SKM-1 (cell line): ENCODE data around the gene PON1.

ENCODE experiments used
- DNase-seq: peaks from one replicate; lab custom pipeline; 2025; ENCODE audit not compliant: unreplicated experiment; lab: John Stamatoyannopoulos, UW

Gene PON1

DNA sequence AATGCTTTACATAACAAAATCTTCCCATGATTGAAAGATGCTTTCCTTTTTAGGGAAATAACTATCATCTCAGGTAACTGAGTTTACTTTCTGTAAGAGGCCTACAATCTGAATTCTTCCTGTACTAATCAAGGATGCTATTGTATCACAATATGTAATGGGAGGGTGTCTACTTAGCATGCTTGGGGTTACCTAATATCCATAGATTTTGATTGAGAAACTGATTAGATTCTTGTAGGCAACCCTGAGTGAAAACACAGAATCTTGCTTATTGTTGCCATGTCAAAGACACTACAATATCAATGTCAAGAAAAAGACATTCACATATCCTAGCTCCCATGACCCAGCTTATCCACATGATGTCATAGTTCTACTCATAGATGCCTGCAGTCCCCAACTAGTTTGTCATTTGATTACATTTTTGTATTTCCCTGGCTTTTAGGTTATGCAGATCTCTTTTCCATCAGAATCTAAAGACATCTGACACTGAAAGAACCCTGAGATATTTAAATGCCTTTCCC is 62.4 kb downstream of the PON1 start:
- no peak for DNase-seq

GRCh38 chr7:95255691-95256090 is 68.6 kb downstream of the PON1 start:
- DNase-seq, result no peak

- DNase-seq, result no peak
Measured at GRCh38 chr7:95253986-95254385, 70.3 kb downstream of the PON1 start.

- DNase-seq, result no peak
Measured at GRCh38 chr7:95251966-95252365, 72.4 kb downstream of the PON1 start.

DNA sequence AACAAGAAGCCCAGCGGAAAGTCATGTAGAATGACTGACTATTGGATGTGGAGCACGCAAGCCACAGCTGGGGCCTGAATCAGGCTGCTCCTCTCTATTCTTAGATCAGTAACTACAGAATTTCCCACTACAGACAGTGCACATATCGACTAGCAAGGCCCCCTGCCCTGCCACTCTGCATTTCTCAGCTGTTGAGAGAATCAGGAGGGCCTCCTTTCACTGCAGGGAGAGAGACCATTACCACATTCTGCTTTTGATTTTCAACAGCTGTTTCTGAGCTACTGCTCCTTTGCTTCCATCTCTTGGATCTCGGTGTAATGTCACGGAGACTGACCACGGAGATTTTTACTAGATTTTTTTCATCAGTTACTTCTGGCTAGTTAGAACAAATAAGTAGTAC is 73.8 kb downstream of the PON1 start:
- no peak for DNase-seq
